GM12872 (cell line): ENCODE data around the gene ROR1.

Experiments used
- CTCF ChIP-seq: IDR thresholded peaks from 3 replicates; pipeline ENCODE4 v1.5.1; 2011; ENCODE audit warnings: low read depth, mild to moderate bottlenecking, low read length, moderate library complexity; ENCODE audit not compliant: insufficient read depth

Gene ROR1

GRCh38 chr1:64087768-64088167, 314.0 kb downstream of the ROR1 start:
- no peak for TF ChIP-seq CTCF

- TF ChIP-seq CTCF, result no peak
Measured at GRCh38 chr1:64090436-64090835, 316.6 kb downstream of the ROR1 start.

- no peak for TF ChIP-seq CTCF
Measured at GRCh38 chr1:64092851-64093371, 319.1 kb downstream of the ROR1 start.

GRCh38 chr1:64093941-64094340, 320.1 kb downstream of the ROR1 start:
- TF ChIP-seq CTCF, result no peak

- TF ChIP-seq CTCF, result no peak
Measured at GRCh38 chr1:64095832-64096231, 322.0 kb downstream of the ROR1 start.

GRCh38 chr1:64097859-64098258, 324.0 kb downstream of the ROR1 start:
- no peak for TF ChIP-seq CTCF

GRCh38 chr1:64098436-64098835, 324.6 kb downstream of the ROR1 start:
- TF ChIP-seq CTCF, result no peak

GRCh38 chr1:64098846-64099582, 325.2 kb downstream of the ROR1 start:
- TF ChIP-seq CTCF, result no peak
